OCI-LY7 (cell line): ENCODE measurements around the gene SP6.

Source experiments
- CTCF ChIP-seq: fragments of 200-600 bp; sonication (generic); conservative IDR thresholded peaks from 2 replicates; pipeline ENCODE4 v1.5.1; 2014; ENCODE audit warnings: mild to moderate bottlenecking, antibody characterized with exemption, low read length, moderate library complexity, mixed read lengths
- EZH2phosphoT487 ChIP-seq: fragments of 200-600 bp; sonication (generic); IDR thresholded peaks from 2 replicates; pipeline ENCODE4 v1.6.1; 2018; ENCODE audit warnings: low read depth, borderline replicate concordance, mild to moderate bottlenecking, mixed run types, antibody characterized with exemption, low read length, moderate library complexity, mixed read lengths

- TF ChIP-seq CTCF (no peak), EZH2phosphoT487 (no peak)
Observed at GRCh38 chr17:47897561-47897960, 46.6 kb upstream of the SP6 start.
